Epithelial cell of esophagus (primary cell): Measurements from ENCODE around the gene PLXNC1.

Experiments used
- DNase-seq: peaks from one replicate; pipeline ENCODE4 v3.0.0; 2010; ENCODE audit warnings: low read depth
- H3K4me3 ChIP-seq: 2 replicates; pipeline ENCODE4 v1.5.1; 2011; ENCODE audit warnings: mild to moderate bottlenecking, low read length, control low read depth
- CTCF ChIP-seq: IDR thresholded peaks from 2 replicates; pipeline ENCODE4 v1.5.1; 2011; ENCODE audit warnings: low read depth, mild to moderate bottlenecking, low read length, control low read depth, inconsistent platforms; ENCODE audit not compliant: insufficient read depth; ENCODE audit errors: missing control alignments

PLXNC1 gene

GRCh38 chr12:94219622-94220302 is 71.4 kb downstream of the PLXNC1 start:
- no peak for TF ChIP-seq CTCF
- no peak overlapping the region for H3K4me3 ChIP-seq
- DNase-seq: no peak

- no peak overlapping the region for H3K4me3 ChIP-seq
Measured at GRCh38 chr12:94220804-94221203, 72.4 kb downstream of the PLXNC1 start.

GRCh38 chr12:94222351-94223084 is 74.1 kb downstream of the PLXNC1 start:
- H3K4me3 ChIP-seq: no peak overlapping the region
- no peak for TF ChIP-seq CTCF
- no peak for DNase-seq

More at GRCh38 chr12:94220804-94221203, 72.4 kb downstream of the PLXNC1 start:
- DNase-seq: no peak
- no peak for TF ChIP-seq CTCF

- H3K4me3 ChIP-seq: no peak overlapping the region
- no peak for DNase-seq
- no peak for TF ChIP-seq CTCF
Measured at GRCh38 chr12:94223842-94224241, 75.5 kb downstream of the PLXNC1 start.

GRCh38 chr12:94225506-94225905 is 77.1 kb downstream of the PLXNC1 start:
- TF ChIP-seq CTCF: no peak
- DNase-seq: no peak
- H3K4me3 ChIP-seq: no peak overlapping the region

GRCh38 chr12:94225947-94226630 is 77.7 kb downstream of the PLXNC1 start:
- H3K4me3 ChIP-seq: no peak overlapping the region
- DNase-seq: no peak
- no peak for TF ChIP-seq CTCF
